T follicular helper cell (primary cell): ENCODE measurements around the gene RHOA.

Experiments used
- DNase-seq: peaks from one replicate; pipeline ENCODE4 v3.0.0-alpha.2; 2020; ENCODE audit warnings: low read depth

RHOA gene

DNA sequence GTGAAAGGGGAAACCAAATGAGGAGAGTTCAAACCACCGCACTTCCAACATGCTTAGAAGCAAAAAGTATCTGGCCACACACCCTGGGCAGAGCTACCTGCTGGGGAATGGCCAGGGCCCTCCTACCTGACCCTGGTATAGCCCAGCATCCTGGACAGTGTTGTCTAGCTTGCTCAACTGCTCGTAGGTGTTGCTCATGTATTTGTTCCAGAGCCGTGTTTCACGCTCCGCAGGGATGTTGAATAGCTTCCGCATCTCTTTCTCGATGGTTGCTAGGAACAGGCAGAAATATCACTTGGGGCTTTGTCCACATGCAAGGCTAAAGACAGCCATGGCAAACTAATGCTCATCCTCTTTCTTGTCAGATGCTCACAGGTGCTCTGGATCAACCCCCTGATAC, 87.0 kb downstream of the RHOA start:
- DNase-seq: no peak

- no peak for DNase-seq
Observed at GRCh38 chr3:49316696-49317457, 94.9 kb downstream of the RHOA start.

DNA sequence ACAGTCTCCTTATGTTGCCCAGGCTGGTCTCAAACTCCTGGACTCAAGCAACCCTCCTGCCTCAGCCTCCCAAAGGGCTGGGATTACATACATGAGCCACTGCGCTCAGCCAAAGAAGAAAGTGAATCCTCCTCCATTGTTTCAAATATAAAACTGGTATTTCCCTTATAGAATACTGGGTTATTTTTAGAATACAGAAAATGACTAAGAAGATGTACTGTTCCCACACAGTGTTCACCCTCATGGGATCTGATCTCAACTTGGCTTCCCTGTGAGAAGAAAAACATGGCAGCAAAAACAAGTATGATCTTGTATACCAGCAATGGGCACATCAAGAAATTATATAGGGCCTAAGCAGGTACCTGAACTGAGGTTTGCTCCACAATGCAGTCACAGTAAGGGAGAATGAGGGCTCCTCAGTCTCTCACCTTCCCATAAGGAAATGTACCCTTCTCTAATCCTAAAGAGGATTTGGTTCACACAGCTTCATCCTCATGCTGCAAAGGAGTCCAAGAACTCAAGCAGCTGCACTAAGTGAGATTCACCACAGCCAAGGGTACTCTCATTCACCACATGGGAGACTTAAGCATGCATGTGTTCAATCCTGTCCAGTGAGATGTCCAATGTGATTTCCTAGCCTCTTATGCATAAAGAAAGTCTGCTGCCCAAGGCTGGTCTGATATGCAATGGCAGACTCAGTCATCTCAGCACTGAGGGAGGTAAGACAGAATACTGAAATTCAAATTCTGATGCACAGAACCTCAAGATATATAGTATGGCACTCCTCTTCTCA, 97.7 kb downstream of the RHOA start:
- DNase-seq: no peak

GRCh38 chr3:49311283-49311682, 100.5 kb downstream of the RHOA start:
- no peak for DNase-seq

DNA sequence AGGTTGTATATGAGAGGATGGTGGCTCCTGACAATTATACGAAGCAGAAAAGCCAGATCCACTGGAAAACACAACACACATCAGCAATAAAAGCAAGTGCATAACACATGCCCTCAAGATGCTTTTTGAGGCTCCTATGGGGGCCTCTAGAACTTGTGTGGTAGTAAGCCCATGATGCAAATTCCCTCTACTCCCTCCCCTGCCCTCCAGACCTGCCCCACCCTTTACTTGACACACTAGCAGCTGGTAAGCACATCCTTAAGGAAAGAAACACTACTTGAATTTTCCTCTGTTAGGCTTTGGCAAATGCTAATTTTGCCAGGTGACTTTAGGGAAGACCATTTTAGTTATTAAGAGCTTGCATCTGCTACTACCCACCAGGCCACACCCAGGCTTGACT, 101.1 kb downstream of the RHOA start:
- DNase-seq: no peak
